H9 (cell line): ENCODE results near the gene FAM204A. TPM values are rescaled to one million over a fixed set of nuclear protein-coding genes. Genes with fewer than 3 reads are reported as not detected.

Source experiments
- DNase-seq: peaks from one replicate; pipeline ENCODE4 v3.0.0-alpha.2; 2017
- H2AFZ ChIP-seq: one replicate; pipeline ENCODE4 v1.6.1; 2013; ENCODE audit warnings: mild to moderate bottlenecking, low read length, control low read depth, moderate library complexity
- H2AK5ac ChIP-seq: 2 replicates; pipeline ENCODE4 v1.6.1; 2013; ENCODE audit warnings: low read length, control low read depth, mixed read lengths; ENCODE audit not compliant: insufficient read length
- H2BK120ac ChIP-seq: one replicate; pipeline ENCODE4 v1.6.1; 2013; ENCODE audit warnings: low read depth, mild to moderate bottlenecking, low read length, control low read depth, inconsistent platforms; ENCODE audit not compliant: poor library complexity, severe bottlenecking
- H2BK12ac ChIP-seq: 2 replicates; pipeline ENCODE4 v1.6.1; 2013; ENCODE audit warnings: low read length, control low read depth, mixed read lengths, low read depth; ENCODE audit not compliant: insufficient read length
- H2BK15ac ChIP-seq: 2 replicates; pipeline ENCODE4 v1.6.1; 2013; ENCODE audit warnings: low read depth, low read length, control low read depth
- H2BK20ac ChIP-seq: one replicate; pipeline ENCODE4 v1.6.1; 2013; ENCODE audit warnings: low read depth, mild to moderate bottlenecking, low read length, control low read depth, inconsistent platforms; ENCODE audit not compliant: poor library complexity, severe bottlenecking
- H2BK5ac ChIP-seq: 2 replicates; pipeline ENCODE4 v1.6.1; 2013; ENCODE audit warnings: low read length, control low read depth, mixed read lengths; ENCODE audit not compliant: insufficient read length
- H3K14ac ChIP-seq: 2 replicates; pipeline ENCODE4 v1.6.1; 2013; ENCODE audit warnings: low read length, control low read depth; ENCODE audit not compliant: insufficient read depth
- H3K18ac ChIP-seq: 2 replicates; pipeline ENCODE4 v1.6.1; 2013; ENCODE audit warnings: low read depth, mild to moderate bottlenecking, mixed read lengths, low read length, control low read depth; ENCODE audit not compliant: insufficient read length
- H3K23ac ChIP-seq: 2 replicates; pipeline ENCODE4 v1.6.1; 2013; ENCODE audit warnings: low read length, control low read depth, mixed read lengths, low read depth; ENCODE audit not compliant: insufficient read length
- H3K23me2 ChIP-seq: 2 replicates; pipeline ENCODE4 v1.6.1; 2013; ENCODE audit warnings: low read depth, mild to moderate bottlenecking, mixed read lengths, low read length, control low read depth; ENCODE audit not compliant: insufficient read length, poor library complexity, severe bottlenecking
- H3K27ac ChIP-seq: 2 replicates; pipeline ENCODE4 v1.5.1; 2013; ENCODE audit warnings: low read length, control low read depth, mixed read lengths, low read depth; ENCODE audit not compliant: insufficient read length
- H3K27me3 ChIP-seq: 2 replicates; pipeline ENCODE4 v1.6.1; 2013; ENCODE audit warnings: low read length, control low read depth, inconsistent platforms; ENCODE audit not compliant: insufficient read depth
- H3K4ac ChIP-seq: 2 replicates; pipeline ENCODE4 v1.6.1; 2013; ENCODE audit warnings: low read depth, mild to moderate bottlenecking, control low read depth, inconsistent platforms, low read length, moderate library complexity
- H3K4me1 ChIP-seq: 2 replicates; pipeline ENCODE4 v1.6.1; 2013; ENCODE audit warnings: low read length, control low read depth, inconsistent platforms; ENCODE audit not compliant: insufficient read depth
- H3K4me2 ChIP-seq: 2 replicates; pipeline ENCODE4 v1.6.1; 2013; ENCODE audit warnings: low read length, control low read depth, mixed read lengths; ENCODE audit not compliant: insufficient read length, insufficient read depth
- H3K56ac ChIP-seq: 2 replicates; pipeline ENCODE4 v1.6.1; 2013; ENCODE audit warnings: low read depth, mild to moderate bottlenecking, mixed read lengths, low read length, control low read depth; ENCODE audit not compliant: insufficient read length
- H3K79me1 ChIP-seq: 2 replicates; pipeline ENCODE4 v1.6.1; 2013; ENCODE audit warnings: low read depth, mild to moderate bottlenecking, moderate library complexity, low read length, control low read depth, inconsistent platforms; ENCODE audit not compliant: insufficient read depth, poor library complexity, severe bottlenecking
- H3K79me2 ChIP-seq: 2 replicates; pipeline ENCODE4 v1.6.1; 2013; ENCODE audit warnings: low read length, control low read depth, inconsistent platforms; ENCODE audit not compliant: insufficient read depth
- H3K9ac ChIP-seq: 2 replicates; pipeline ENCODE4 v1.6.1; 2013; ENCODE audit warnings: low read length, control low read depth, mixed read lengths; ENCODE audit not compliant: insufficient read length; ENCODE audit errors: extremely low read depth
- H3K9me3 ChIP-seq: one replicate; pipeline ENCODE4 v1.6.1; 2013; ENCODE audit warnings: low read depth, low read length, inconsistent platforms; ENCODE audit not compliant: control insufficient read depth
- H3T11ph ChIP-seq: one replicate; pipeline ENCODE4 v1.6.1; 2013; ENCODE audit warnings: mild to moderate bottlenecking, low read length, control low read depth, inconsistent platforms
- H4K20me1 ChIP-seq: one replicate; pipeline ENCODE4 v1.6.1; 2013; ENCODE audit not compliant: control insufficient read depth, insufficient read length, insufficient read depth
- H4K5ac ChIP-seq: 2 replicates; pipeline ENCODE4 v1.6.1; 2013; ENCODE audit warnings: low read depth, mild to moderate bottlenecking, mixed read lengths, low read length, control low read depth; ENCODE audit not compliant: insufficient read length
- H4K8ac ChIP-seq: replicated peaks from 2 replicates; pipeline ENCODE4 v1.6.1; 2013; ENCODE audit warnings: low read length, control low read depth, mixed read lengths, low read depth; ENCODE audit not compliant: insufficient read length
- H4K91ac ChIP-seq: 2 replicates; pipeline ENCODE4 v1.6.1; 2013; ENCODE audit warnings: low read depth, mild to moderate bottlenecking, moderate library complexity, mixed read lengths, low read length, control low read depth; ENCODE audit not compliant: insufficient read length
- H3K27ac Mint-ChIP-seq, 3 experiments: 2 replicates in 2 of 3; 3 replicates in 1 of 3; pipeline ENCODE4 v1.8.0; 2020 to 2021; ENCODE audit warnings: mixed read lengths in 3 of 3, mild to moderate bottlenecking in 1 of 3, moderate library complexity in 1 of 3
- H3K27me3 Mint-ChIP-seq: 2 replicates; pipeline ENCODE4 v1.8.0; 2021; ENCODE audit warnings: low read depth, mild to moderate bottlenecking, moderate library complexity, mixed read lengths
- H3K36me3 Mint-ChIP-seq, 3 experiments: 2 replicates in 2 of 3; 3 replicates in 1 of 3; pipeline ENCODE4 v1.8.0; 2020 to 2021; ENCODE audit warnings: low read depth in 3 of 3, mixed read lengths in 3 of 3; ENCODE audit not compliant: insufficient read depth in 1 of 3
- H3K4me1 Mint-ChIP-seq, 2 experiments: 2 replicates each; pipeline ENCODE4 v1.8.0; 2020; ENCODE audit warnings: mixed read lengths in 2 of 2
- H3K4me3 Mint-ChIP-seq, 2 experiments: 2 replicates in 1 of 2; 3 replicates in 1 of 2; pipeline ENCODE4 v1.8.0; 2020 to 2021; ENCODE audit warnings: mild to moderate bottlenecking in 2 of 2, mixed read lengths in 2 of 2, moderate library complexity in 1 of 2
- H3K9me3 Mint-ChIP-seq, 2 experiments: 2 replicates in 1 of 2; 3 replicates in 1 of 2; pipeline ENCODE4 v1.8.0; 2020; ENCODE audit warnings: mild to moderate bottlenecking in 2 of 2, mixed read lengths in 2 of 2, moderate library complexity in 1 of 2
- CTCF ChIP-seq: fragments of 200-600 bp; sonication (generic); conservative IDR thresholded peaks from 3 replicates; pipeline ENCODE4 v1.8.0; 2021; ENCODE audit warnings: antibody characterized with exemption, mild to moderate bottlenecking
- WGBS: extraction: QIAGEN DNeasy Blood & Tissue Kit; methylation state at CpG from one replicate; pipeline ENCODE4 v1.1.7; 2013; ENCODE audit warnings: missing lambda C conversion rate, low lambda C conversion rate, mixed read lengths; ENCODE audit not compliant: insufficient read length; ENCODE audit errors: extremely low coverage; 5-methylcytosine and 5-hydroxymethylcytosine counted together
- total RNA-seq: library from RNA; stranded (reverse); gene quantifications from 2 replicates; pipeline ENCODE4 v1.2.1, GENCODE V29; 2021

FAM204A gene
- total RNA-seq, 1 experiment from 2014 or later, result 42.5 TPM

GRCh38 chr10:118272767-118273166, 69.4 kb downstream of the FAM204A start:
- Histone ChIP-seq H3K56ac (no peak overlapping the region), H2BK20ac (no peak overlapping the region), H3K27me3 (peaks cover 13% of the 10 kb centered on the region), H4K20me1 (no peaks in the 10 kb centered on the region), H3K4me2 (no peak overlapping the region), H2AFZ (no peak overlapping the region), H3K4ac (no peak overlapping the region), H4K91ac (no peak overlapping the region), H3K79me2 (no peaks in the 10 kb centered on the region), H2BK15ac (no peak overlapping the region), H3K23ac (no peak overlapping the region), H2AK5ac (no peak overlapping the region), H3T11ph (no peak overlapping the region), H2BK12ac (no peak overlapping the region), H3K27ac (no peak overlapping the region), H3K4me1 (peaks cover 2% of the 10 kb centered on the region; the same call in 1 of the 2 replicates), H3K18ac (no peak overlapping the region), H3K9ac (no peak overlapping the region), H3K14ac (no peak overlapping the region), H3K23me2 (peaks cover 4% of the 10 kb centered on the region), H4K8ac (no peak overlapping the region), H2BK120ac (no peak overlapping the region), H2BK5ac (no peak overlapping the region), H3K79me1 (no peaks in the 10 kb centered on the region), H4K5ac (no peak overlapping the region), H3K9me3 (no peaks in the 10 kb centered on the region)
- peaks cover 2 to 4% (median 2%) of the 10 kb centered on the region in 3 experiments; a peak in 2 of 7 replicates for H3K36me3 Mint-ChIP-seq
- no peak overlapping the region for H3K27ac Mint-ChIP-seq
- no peak for TF ChIP-seq CTCF
- peaks cover 25 to 27% of the 10 kb centered on the region in 2 experiments for H3K4me1 Mint-ChIP-seq
- H3K9me3 Mint-ChIP-seq, result peaks cover 3 to 5% of the 10 kb centered on the region in 2 experiments; a peak in 4 of 5 replicates
- WGBS, result no CpG with 5 or more reads among the region's 4 CpGs
- H3K27me3 Mint-ChIP-seq, result peaks cover 34% of the 10 kb centered on the region
- no peak for DNase-seq
- no peak overlapping the region for H3K4me3 Mint-ChIP-seq
